GM21529 (cell line): Measurements from ENCODE around the gene LYST.
"Not testable (repeated sequence)": the region's sequence is repeated elsewhere in the genome, so short reads cannot be mapped to it uniquely, and the experiment has no call there.

Experiments used
- ATAC-seq: cut with Tn5 transposase; IDR thresholded peaks from one replicate; pipeline ENCODE4 v1.9.1; 2021; ENCODE audit not compliant: unreplicated experiment

LYST gene

DNA sequence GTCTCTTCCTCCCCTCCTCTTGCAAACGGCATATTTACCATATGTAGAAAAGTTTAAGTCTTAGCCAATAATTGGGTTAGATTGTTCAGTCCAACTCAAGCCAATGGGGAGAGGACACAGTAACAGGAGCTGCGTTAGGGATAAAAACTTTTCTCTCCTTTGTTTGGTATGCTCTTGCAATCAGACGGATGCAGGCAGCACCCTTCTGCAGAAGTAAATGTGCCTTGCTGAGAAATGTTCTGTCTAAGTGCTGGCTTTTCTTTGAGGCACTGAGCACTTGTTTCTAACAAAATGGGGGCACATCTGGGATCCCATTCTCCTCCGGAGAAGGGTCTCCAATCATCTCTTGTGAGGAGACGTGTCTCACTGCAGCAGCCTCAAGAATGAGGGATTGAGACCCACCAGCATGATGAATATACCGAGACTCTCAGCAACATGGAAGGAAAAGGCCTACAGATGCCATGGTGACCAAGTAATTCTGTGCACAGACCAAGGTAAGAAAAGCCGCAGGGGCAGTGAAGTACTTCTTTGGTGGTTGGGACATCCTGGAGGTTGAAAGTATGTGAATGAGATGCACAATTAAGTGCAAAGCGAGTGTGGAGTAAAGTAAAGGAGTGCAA lies 196.4 kb downstream of the LYST start:
- no peak for ATAC-seq

DNA sequence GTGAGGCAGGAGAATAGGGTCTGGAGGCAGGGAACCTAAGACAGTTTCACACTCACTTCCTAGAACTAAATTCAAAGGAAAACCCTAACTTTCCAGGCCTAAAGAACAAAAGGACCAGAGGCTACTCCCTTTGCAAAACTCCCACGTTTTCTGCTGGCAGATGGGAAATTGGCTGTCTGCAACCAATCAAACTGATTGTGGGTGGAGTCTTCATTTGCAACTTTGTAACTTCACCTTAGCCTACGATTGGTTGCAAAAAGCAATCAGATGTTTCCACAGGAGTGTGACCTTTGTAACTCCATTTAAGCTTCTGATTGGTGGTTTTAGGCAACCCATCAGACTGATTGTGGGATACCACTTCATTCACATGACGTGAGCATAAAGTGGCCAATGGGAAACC lies 197.4 kb downstream of the LYST start:
- ATAC-seq = no peak

DNA sequence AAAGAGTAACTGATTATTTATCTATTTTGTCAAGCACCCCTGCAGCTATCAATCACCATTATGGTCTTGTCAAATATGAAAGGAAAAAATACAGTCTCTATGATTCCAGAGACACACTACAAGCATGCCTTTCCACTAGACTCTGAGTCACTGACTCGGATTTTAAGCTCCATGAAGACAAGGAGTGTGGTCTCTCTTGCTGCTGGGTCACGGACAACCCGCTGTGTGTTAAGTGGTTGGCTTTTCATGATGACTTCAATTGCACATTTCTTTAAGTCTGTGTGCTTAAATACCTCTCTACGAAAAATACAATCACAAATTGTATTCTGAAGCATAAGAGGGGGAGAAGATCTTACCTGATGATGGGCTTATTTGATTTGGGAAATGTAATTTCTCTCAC lies 203.1 kb downstream of the LYST start:
- no peak for ATAC-seq

DNA sequence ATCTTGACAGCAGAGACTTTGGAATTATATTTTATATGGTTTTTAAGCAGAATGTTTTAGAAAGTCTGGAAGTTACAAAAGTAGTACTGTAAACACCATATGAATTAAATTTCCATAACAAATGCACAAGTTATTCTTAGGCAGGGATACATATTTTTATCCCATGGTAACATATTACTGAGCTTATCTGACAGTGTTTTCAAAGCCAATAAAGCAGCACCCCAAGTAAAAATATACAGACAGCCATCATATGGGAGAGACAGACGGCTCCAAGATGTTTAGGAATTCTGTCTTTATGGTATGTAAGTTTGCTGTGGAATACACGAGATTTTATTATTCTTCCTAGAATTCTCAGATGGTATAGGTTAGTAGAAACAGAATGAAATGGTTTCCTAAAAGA lies 205.1 kb downstream of the LYST start:
- no peak for ATAC-seq

DNA sequence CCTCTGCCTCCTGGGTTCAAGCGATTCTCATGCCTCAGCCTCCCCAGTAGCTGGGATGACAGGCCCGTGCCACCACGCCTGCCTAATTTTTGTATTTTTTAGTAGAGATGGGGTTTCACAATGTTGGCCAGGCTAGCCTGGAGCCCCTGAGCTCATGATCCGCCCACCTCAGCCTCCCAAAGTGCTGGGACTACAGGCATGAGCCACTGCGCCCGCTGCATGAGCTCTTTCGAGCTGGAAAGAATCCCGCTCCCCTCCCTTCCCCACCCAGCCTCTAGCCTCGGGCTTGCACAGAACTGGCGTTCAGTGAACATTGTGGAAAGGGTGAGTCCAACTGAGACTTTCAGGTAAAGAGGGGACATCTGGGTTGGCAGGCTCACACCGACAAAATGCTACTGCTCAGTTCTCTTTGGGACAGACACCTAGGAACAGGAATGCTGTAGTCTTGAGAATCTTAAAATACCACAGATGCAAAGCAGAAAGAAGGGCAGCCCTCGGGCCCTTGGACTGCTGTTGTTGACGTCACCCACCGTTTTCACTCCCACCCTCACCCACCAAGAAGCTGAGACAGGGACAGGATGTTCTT lies 207.4 kb downstream of the LYST start:
- ATAC-seq = no peak

DNA sequence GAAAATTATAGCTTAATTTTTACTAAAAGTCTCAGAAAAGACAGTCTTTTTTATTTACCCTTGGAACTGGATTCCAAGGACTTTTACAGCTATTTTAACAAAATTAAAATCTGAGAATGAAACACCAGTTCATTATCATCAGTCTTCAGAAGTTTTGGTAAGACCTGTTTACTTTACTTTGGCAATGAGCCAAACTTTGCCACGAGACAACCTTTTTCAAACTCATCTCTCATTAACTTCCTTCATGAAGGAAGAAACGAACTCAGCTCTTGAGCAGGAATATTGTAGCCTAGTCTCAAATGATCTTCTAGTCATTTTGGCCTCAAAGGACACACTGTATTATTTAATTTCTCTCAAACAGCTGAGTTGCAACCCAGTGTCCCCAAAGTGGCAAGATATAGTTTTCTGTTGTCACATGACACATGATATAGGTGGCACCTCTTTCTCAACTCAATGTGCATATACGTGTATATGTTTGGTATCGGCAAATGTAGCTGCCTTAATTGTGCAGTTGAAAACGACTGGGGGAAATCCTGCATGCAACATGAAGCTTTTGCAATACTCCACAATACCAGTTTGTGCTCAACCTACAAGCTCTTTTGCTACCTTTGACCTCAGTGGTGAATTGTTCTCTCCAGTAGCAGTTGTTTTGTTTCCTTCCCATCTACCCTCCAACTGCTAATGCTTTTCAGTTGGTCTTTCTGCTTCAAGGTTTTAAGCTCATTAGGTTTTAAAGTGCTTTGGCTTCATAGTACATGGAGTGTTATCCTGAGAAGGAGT lies 208.8 kb downstream of the LYST start:
- no peak for ATAC-seq

DNA sequence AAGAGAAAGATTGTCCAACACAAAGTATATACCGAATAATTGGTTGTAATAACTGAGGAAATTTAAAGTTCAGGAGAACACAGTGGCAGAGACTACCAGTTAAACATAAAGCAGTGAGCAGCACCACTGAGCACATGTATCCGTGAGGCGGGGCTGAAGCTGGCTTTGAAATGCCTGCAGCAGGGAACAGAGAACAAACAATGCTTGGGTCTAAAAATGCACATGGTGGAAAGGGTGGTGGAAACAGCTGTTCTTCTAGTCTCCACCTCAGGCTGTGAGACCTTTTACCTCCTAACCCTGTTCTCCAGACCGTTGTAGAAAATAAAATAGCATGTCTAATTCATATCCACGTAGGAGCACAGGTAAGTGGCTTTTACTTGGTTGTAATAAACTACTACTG lies 209.4 kb downstream of the LYST start:
- ATAC-seq = no peak

DNA sequence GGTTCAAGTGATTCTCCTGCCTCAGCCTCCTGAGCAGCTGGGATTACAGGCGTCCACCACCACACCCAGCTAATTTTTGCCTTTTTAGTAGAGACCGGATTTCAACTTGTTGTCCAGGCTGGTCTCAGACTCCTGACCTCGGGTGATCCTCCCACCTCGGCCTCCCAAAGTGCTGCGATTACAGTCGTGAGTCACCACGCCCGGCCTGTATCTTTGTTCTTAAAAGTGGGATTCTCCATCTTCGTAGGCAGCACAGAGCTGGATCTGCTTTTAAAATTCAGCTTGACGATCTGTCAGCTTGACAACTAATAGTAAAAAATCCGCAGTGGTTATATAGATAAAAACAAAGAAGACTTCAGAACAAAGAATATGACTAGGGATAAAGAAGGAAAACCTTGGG lies 214.3 kb downstream of the LYST start:
- ATAC-seq = no peak

DNA sequence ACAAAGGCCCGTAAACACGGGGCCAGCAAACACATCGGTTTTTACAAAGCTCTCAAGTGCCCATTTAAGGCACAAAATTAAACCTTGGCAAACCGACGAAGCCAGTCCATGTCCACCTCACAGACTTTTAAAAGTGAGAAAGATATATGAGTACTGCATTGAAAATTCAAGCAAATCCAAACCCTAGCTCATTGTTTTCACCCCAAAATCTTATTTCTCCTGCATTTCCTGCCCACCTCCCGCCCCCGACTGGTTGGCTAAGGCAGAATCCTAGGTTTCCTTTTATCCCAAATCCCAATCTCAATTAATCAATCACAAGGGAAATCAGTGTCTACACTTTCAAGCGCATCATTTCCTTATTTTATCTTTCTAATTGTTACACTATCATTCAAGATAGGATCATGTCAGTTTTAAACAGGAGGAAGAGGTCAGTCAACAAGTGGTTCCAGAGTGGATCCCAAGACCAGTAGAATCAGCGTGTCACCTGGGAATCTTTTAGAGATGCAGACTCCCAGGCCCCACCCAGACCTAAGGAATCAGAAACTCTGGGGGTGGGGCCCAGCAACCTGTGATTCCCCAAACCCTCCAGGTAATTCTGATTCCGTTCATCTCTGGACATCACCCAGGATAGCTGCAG lies 215.4 kb downstream of the LYST start:
- no peak for ATAC-seq

DNA sequence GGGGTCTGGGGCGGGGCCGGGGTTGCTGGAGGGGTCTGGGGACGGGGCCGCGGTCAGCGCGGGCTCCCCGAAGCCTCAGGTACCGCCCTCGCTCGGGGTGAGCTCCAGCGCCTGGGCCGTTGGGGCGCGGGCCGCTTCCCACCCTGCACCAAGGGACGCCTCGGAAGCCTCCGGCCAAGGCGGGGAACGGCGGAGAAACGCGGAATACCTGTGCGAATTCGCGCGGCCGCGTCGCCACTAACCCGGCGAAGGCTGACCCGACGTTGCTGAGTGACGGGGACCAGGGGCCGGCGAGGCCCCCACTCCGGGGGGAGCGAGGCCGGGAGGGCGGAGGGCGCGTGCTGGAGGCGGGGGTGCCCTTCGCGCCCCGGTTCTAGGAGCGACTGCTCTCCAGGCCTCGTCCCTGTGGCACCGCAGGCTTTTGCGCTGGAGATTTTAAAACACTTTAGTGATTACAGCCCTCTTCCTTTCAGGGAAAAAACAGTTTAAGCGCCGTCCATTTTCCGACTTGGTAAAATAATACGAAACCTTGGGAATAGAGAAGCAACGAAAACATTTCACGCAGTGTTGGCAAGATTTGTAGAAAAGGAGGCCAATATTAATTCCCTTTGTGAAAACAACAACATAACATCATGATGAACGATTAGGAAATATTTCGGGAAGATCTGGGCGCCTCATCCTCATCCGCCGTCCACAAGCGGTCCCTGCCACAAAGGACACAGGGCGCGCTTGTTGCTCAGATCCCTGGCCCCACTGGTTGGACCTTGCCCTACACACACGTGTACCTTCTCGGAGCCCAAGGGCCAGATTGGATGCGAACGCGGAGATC lies 216.2 kb downstream of the LYST start:
- ATAC-seq = no peak

DNA sequence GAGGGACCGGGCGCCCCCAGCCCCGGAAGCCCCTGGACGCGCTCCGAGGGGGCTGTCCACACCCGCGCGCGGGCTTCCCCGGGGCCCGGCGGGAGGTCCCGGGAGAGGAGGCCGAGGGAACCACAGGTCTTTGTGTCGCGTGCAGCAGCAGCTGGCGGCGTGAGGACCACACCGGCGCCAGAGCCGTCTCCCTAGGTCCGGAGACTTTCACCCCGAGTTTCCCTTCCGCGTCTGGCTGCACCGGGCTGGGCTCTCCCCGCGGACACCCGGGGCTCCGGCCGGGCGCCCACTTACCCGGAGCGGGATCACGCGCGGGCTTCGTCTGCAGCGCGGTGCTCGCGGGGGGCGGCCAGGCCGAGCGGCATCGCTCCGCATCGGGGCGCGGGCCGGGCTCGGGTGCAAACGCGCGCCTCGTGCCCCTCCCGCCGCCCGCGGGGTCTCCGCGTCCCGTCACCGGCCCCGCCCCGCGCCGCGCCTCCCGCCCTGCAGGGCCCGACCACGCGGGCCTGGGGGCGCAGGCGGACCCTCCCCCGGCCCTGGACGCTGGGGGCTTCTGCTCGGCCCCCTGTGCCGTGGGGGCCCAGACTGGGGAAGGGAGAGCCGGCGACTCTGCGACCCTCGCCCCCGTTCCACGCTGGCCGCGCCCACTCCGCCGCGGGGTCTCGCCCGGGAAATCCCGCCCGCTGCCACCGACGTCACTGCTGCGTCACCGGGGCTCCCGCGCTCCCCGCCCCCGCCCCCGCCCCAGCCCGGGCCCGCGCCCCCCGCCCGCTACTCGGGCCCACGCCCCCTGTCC lies 217.1 kb downstream of the LYST start, which contains the start of gene GNG4:
TSS of gene GNG4 (minus strand) at position 417 of the 796 bp plus-strand sequence. CDS start 65,946 bp downstream, outside the sequence.
- peak; percentile 56 for ATAC-seq

DNA sequence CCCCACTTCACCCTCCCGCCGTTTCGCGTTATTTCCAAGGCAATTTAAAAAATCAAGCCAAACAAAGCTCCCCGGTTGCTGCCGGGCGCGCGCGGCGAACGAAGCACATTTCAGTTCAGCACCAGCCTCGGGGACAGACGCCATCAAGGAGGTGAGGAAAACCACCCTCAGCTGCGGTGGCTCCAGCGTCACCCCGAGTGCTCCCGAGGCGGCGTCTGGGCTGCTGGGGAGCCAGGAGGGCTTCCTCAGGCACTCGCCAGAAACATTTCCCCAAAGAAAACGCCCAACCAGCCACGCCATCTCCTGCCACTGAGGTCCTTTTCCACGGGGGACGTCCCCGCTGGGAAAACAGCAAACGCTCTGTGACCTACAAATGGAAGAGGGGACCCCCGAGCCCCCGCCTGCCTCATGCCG lies 217.7 kb downstream of the LYST start:
- peak; percentile 56 for ATAC-seq

DNA sequence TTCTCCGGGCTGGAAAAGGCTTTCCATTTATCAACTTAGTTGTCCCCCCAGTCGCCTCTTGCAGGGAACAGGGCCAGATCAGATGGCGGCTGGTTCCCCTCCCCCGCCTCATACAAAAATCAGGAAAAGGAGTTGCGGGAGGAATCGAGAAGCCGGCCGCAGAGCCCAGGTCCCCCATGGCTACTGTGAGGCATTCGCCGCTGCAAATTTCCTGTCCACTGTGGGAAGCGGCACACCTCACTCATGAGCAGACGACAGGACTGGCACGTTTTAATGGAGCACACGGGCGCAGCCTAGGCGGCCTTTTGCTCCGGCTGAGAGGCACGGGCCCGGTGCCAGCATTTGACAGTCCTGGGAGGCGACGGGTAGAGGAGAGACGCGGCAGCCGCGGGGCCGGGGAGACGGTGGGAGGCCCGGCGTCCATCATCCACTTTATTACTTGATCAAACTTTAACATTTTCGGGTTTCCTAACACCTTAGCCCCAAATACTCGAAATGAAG lies 218.2 kb downstream of the LYST start:
- no peak for ATAC-seq

DNA sequence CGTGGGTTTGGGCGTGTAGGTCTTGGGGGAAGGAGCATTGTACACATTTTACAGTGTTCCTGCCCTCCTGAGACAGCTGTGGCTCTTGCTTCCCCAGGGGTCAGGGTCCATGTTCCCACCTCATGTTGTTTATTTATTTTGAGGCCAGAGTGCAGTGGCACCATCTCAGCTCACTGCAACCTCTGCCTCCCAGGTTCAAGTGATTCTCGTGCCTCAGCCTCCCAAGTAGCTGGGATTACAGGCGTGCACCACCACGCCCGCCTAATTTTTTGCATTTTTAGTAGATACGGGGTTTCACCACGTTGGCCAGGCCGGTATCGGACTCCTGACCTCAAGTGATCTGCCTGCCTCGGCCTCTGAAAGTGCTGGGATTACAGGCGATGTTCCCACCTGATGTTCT lies 219.2 kb downstream of the LYST start:
- not testable (repeated sequence) for ATAC-seq

DNA sequence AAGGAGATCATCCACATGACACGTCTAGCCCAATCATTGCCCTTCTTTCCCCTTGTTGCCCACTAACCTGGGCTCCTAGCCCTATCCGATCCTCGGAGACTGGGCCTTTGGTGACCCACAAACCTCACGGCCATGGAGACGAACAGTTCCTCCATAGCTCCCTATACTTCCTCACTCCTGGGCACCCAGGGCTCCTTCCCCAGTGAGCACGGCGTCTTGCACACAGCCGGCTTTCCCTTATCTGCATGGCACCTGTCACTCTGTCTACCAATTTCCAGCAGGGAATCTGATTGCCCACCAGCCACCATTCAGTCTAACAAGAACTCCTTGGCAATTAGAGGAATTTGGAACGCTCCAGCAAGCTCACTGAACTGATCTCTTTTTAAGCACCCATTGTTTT lies 220.2 kb downstream of the LYST start:
- ATAC-seq = no peak

DNA sequence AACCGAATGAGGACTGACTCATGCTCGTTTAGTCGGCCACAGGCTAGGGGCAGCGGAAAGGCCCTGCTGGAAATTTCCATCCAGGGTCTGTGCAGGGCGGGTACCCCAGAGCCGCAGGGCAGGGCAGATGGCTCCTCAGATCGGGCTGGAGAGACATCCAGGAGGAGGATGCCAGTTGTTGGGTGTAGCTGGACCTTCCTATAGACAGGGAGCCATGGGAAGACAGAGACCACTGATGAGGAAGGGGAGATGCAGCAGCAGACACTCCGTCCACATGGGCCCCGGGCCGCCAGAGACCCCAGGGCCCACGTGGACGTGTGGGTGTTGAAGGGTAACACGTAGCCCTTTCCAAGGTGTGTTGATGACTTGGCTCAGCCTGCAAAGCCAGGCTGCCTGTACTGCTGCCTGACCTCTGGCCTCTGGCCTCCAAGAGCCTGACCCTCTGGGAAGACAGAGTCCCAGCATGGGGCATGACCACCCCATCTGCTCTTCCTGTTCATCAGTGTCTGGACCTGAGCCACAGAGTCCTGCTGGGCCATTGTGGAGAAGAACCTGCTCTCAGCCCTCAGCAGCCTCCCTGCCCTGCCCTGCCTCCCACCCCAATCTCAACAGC lies 221.9 kb downstream of the LYST start:
- ATAC-seq = no peak

DNA sequence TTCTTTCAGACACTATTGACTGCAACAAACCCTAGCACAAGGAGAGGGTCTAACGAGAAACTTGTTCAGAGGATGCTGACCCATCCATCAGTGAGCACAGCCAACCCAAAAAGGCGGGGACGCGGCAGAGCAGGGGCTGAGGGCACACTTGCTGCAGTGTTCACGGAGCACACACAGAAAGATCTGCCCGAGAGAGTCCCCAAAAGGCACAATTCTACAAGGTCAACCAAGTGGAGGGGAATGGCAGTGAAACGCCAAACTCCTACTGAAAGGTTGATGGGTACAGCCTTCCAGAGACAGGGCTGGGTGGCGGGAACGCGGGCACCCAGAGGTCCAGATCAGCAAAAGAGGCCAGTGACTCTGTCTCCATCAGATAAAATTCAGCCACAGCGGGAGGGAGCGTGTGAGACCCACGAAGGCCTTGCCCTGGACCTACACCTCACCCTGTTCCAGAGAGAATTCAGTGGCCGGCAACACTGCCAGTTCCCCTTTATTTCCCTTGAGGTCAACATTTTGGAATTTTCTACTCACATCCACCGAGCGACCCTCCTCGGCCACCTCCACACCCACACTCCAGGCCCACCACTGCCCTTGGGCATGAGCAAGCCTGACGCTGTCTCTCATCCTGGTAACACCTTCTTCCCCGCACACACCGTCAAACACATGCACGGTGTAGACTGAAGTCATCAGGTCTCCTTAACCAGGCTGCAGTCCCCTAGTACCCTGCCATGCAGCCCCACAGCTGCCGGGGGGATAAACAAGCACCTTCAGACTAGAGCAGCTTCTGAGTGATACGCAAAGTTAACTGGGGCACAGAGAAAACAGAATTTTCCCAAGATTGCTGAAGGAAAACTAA lies 222.6 kb downstream of the LYST start:
- ATAC-seq = no peak

DNA sequence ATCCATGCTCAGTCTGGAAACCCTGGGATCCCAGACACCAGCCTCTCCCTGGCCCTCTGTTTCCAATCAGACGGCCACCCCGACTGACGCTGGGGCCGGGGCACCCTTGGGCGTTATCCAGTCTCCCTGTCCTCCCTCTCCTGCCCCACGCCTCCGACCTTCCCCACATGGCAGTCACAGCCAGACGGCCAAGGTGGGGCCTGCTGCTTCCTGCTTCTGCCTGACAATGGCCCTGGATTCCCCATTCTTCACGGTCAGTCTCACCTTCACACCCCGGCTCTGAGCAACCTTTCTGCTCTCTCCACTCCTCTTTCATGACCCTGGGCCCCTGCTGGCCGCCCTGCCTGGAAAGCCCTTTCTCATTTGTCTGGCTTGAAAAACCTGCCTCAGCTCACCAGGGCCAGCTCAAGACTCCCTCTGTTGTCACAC lies 223.7 kb downstream of the LYST start:
- ATAC-seq = no peak
